Breast epithelium (tissue), 3 donors: ENCODE results near the gene DACH1.

Experiments
- CTCF ChIP-seq, 3 donors: fragments of 450-650 bp; IDR thresholded peaks; one replicate each; pipeline ENCODE4 v1.5.1; 2016 to 2017; ENCODE audit warnings: antibody characterized with exemption in 3 of 3, mild to moderate bottlenecking in 3 of 3, moderate library complexity in 3 of 3
- POLR2A ChIP-seq: fragments of 450-650 bp; IDR thresholded peaks from one replicate; pipeline ENCODE4 v1.6.1; 2016; ENCODE audit warnings: antibody characterized with exemption, mild to moderate bottlenecking, moderate library complexity
- POLR2AphosphoS5 ChIP-seq, 3 donors: sonication (generic); formaldehyde crosslinking; IDR thresholded peaks; one replicate each; pipeline ENCODE4 v1.6.1; 2017; ENCODE audit warnings: antibody characterized with exemption in 3 of 3

- TF ChIP-seq POLR2AphosphoS5 (IDR thresholded peaks at IDR 0.05): no peak
- TF ChIP-seq POLR2A: no peak
- no peak for TF ChIP-seq CTCF (IDR thresholded peaks at IDR 0.05)
Observed at GRCh38 chr13:71789037-71789436, 78.0 kb downstream of the DACH1 start.
